ENCODE measurements around the gene HPCA.

The HPCA gene

DNA sequence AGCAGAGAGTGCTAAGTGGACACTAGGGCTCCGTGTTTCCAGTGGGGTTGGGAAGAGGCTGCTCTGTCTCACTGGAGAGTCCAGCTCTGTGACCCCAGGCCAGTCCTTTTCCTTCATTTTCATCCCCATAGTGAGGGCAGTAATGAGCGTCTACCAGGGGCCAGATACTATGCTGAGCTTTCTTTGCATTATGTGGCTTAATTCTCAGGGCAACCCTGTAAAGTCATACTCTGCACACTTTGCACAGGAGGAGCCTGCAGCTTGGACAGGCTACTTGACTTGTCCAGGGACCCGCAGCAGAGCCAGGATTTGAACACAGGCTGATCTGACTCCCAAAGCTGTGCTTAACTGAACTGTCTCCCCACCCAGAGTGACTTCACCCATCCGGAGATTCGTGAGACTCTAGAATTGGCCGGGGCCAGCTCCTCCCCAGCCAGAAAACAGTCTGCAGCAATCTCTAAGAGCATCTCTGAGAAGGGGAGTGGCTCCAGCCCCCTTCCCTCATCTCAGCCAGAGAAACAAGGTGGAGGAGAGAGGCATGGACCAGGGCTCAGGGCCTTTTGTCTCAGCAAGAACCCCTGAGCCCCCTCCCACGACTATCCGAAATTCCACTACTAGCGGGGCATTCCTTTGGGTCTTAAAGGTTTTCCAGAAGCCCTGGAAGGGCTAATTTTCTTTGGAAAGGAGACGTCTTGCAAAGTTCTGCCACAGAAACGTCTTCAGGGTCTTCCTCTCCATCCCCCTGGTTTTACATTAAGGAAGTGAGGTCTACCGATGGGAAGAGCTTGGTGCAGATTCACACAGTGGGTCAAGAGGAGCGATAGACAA lies 14.7 kb upstream of the HPCA start:
- peak overlapping the region; percentile 39 for H3K4me3 ChIP-seq (ENCODE audit: low read depth, low read length)
- in situ Hi-C loops (cut with HindIII; ENCODE audit: low sequenced_read_pairs): no loop called here
- no peak for DNase-seq (ENCODE audit: low read depth)
- TF ChIP-seq, protein P1, sequence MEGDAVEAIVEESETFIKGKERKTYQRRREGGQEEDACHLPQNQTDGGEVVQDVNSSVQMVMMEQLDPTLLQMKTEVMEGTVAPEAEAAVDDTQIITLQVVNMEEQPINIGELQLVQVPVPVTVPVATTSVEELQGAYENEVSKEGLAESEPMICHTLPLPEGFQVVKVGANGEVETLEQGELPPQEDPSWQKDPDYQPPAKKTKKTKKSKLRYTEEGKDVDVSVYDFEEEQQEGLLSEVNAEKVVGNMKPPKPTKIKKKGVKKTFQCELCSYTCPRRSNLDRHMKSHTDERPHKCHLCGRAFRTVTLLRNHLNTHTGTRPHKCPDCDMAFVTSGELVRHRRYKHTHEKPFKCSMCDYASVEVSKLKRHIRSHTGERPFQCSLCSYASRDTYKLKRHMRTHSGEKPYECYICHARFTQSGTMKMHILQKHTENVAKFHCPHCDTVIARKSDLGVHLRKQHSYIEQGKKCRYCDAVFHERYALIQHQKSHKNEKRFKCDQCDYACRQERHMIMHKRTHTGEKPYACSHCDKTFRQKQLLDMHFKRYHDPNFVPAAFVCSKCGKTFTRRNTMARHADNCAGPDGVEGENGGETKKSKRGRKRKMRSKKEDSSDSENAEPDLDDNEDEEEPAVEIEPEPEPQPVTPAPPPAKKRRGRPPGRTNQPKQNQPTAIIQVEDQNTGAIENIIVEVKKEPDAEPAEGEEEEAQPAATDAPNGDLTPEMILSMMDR (IDR thresholded peaks at IDR 0.05; ENCODE audit: low read depth, low read length, missing control alignments): no peak

DNA sequence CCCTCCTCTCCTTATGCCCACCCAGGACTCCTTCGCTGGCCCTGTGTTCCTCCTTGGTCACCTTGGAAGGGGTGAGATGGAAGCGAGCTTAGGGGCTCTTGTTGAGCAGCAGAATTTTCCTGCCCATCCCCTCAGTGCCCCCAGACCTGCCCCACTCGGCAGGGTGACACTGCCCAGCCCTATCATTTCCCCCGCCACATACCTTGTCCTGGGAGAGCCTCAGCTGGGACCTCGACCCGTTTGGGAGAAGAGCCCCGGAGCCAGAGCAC lies 14.2 kb upstream of the HPCA start:
- TF ChIP-seq, protein P1 (IDR thresholded peaks at IDR 0.05; ENCODE audit: low read depth, low read length, missing control alignments): no peak
- no peak for DNase-seq (ENCODE audit: low read depth)
- in situ Hi-C loops (cut with HindIII; ENCODE audit: low sequenced_read_pairs): no loop called here
- no peak overlapping the region for H3K4me3 ChIP-seq (ENCODE audit: low read depth, low read length)

DNA sequence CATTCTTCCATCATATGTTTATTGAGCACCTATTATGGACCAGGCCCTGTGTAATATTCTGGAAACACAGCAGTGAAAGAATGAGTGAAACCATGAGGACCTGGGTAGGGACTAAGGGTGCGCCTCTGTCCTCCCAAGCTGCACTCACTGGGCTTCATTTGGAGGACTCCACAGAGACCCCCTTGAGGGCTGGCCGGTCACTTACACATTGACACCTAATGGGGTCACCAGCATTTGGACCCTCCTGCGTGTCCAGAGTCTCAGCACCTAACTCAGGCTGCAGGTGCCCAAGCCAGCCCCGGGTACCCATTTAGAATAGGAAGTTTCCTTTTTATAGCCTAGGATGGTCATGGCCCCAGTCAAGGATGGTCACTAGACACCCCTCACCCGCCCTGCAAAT lies 12.8 kb upstream of the HPCA start:
- H3K4me3 ChIP-seq (ENCODE audit: low read depth, low read length): no peak overlapping the region
- DNase-seq (ENCODE audit: low read depth): no peak
- in situ Hi-C loops (cut with HindIII; ENCODE audit: low sequenced_read_pairs): no loop called here
- TF ChIP-seq, protein P1 (IDR thresholded peaks at IDR 0.05; ENCODE audit: low read depth, low read length, missing control alignments): no peak

DNA sequence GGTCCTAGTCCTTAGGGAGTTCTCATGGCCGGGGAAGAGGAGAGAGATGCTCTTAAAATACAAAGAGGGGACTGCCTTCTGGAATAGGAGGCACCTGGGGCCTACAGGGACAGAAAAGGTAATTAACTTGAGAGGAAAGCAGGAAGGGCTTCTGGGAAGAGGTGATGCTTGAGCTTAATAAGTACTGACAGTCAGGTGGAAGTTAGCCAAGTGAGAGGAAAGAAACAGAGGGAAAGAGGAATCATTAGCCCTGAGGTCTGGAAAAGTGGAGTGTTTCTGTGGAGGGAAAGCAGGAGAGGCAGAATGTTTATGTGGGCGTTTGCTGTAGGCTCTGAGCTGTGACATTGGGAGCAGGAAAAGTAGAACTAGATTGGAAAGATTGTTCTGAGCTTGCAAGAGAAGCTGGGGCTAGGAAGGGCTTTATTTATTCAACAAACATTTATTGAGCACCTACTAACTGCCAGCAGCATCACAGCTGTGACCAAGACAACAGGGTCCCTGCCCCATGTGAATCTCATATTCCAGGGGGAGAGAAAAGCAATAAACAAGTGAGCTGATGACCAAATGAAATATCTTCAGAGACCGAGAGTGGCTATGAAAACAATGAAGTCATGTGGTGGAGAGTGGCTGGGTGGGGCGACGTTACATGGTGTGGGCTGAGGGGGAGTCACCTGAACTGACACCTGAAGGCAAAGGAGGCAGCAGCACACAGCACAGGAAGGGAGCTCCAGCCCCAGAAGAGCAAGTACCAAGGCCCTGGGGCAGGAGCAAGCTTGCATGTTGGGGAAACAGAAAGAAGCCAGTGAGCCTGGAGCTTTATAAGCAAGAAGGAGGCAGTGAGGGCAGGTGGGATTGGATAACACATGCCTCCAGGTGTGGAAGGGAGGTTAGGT lies 11.2 kb upstream of the HPCA start:
- in situ Hi-C loops (cut with HindIII; ENCODE audit: low sequenced_read_pairs): no loop called here
- no peak overlapping the region for H3K4me3 ChIP-seq (ENCODE audit: low read depth, low read length)
- no peak for DNase-seq (ENCODE audit: low read depth)
- TF ChIP-seq, protein P1 (IDR thresholded peaks at IDR 0.05; ENCODE audit: low read depth, low read length, missing control alignments): no peak

DNA sequence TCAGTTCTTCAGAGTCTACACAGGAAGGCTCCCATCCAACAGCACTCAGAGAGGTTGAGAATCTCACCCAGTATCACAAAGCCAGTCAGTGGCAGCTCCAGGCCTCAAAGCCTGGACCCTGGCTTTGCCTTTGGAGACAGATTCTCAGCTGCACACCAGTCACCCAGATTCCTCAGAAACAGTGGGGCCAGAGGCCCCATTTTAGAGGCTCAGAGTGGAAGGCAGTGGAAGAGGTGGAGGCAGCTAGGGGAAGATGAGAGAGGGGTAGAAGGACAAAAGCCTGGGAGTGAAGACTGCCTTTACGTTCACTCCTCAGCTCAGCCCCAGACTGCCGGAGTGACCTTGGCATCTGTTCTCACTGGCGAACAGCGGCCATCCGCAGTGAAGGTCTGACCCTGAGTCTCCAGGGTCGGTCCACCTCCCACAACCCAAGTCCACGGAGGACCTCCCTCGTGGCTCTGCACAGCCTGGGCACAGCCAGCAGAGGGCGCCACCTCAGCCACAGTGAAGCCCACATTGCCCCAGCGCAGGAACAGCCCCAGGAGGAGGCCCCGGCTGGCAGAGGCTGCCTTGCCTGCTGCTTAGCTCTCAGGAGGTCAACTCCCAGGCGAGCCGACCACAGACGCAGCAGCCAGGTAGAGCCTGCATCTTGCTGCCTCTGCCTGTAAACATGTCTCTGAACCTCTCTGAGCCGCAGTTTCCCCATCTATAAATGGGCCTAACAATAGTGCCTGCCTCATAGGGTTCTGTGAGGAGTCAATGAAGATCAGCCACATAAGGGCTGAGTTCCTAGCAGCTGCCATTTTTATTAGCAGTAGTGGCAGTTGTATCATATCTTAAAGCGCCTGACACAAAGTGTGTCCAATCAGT lies 9.7 kb upstream of the HPCA start:
- DNase-seq (ENCODE audit: low read depth): no peak
- in situ Hi-C loops (cut with HindIII; ENCODE audit: low sequenced_read_pairs): no loop called here
- no peak overlapping the region for H3K4me3 ChIP-seq (ENCODE audit: low read depth, low read length)
- TF ChIP-seq, protein P1 (IDR thresholded peaks at IDR 0.05; ENCODE audit: low read depth, low read length, missing control alignments): peak; percentile 88
